SU-DHL-6 (cell line): ENCODE data around the gene IBA57.

Experiments
- H2AFZ ChIP-seq: fragments of 200-600 bp; sonication (generic); 2 replicates; pipeline ENCODE4 v1.6.1; 2014; ENCODE audit warnings: low read depth, mild to moderate bottlenecking, moderate library complexity, mixed read lengths, antibody characterized with exemption, low read length; ENCODE audit not compliant: severe bottlenecking
- H3F3A ChIP-seq: fragments of 200-600 bp; shearing (Covaris generic); 2 replicates; pipeline ENCODE4 v1.6.0; 2016; ENCODE audit warnings: antibody characterized with exemption, mild to moderate bottlenecking; ENCODE audit not compliant: insufficient read depth
- H3K27ac ChIP-seq: fragments of 200-600 bp; sonication (generic); 2 replicates; pipeline ENCODE4 v1.5.1; 2016; ENCODE audit warnings: low read depth, mild to moderate bottlenecking, low read length, moderate library complexity, mixed read lengths
- H3K27me3 ChIP-seq: fragments of 200-600 bp; sonication (generic), shearing (Covaris generic); 2 replicates; pipeline ENCODE4 v1.6.0; 2014; ENCODE audit warnings: mild to moderate bottlenecking, low read length
- H3K36me3 ChIP-seq: fragments of 200-600 bp; sonication (generic); 2 replicates; pipeline ENCODE4 v1.6.1; 2014; ENCODE audit warnings: mild to moderate bottlenecking, low read length, mixed read lengths
- H3K4me2 ChIP-seq: fragments of 300-600, 200-600 bp; shearing (Covaris generic), sonication (generic); 2 replicates; pipeline ENCODE4 v1.6.0; 2014; ENCODE audit warnings: low read length, low read depth, mild to moderate bottlenecking; ENCODE audit not compliant: poor library complexity, severe bottlenecking
- H3K4me3 ChIP-seq: fragments of 200-600 bp; sonication (generic); 2 replicates; pipeline ENCODE4 v1.5.1; 2014; ENCODE audit warnings: antibody characterized with exemption, low read length, mild to moderate bottlenecking, mixed read lengths; ENCODE audit not compliant: insufficient read depth, poor library complexity, severe bottlenecking
- H3K79me2 ChIP-seq: fragments of 200-600 bp; sonication (generic); 2 replicates; pipeline ENCODE4 v1.6.1; 2014; ENCODE audit warnings: mild to moderate bottlenecking, low read length, moderate library complexity; ENCODE audit not compliant: insufficient read depth
- H3K9ac ChIP-seq: fragments of 200-600 bp; sonication (generic); 2 replicates; pipeline ENCODE4 v1.7.0; 2014; ENCODE audit warnings: mild to moderate bottlenecking, low read length
- H3K9me2 ChIP-seq: fragments of 200-600 bp; sonication (generic); replicated peaks from 2 replicates; pipeline ENCODE4 v1.6.1; 2014; ENCODE audit warnings: low read length; ENCODE audit not compliant: insufficient read depth
- H3K9me3 ChIP-seq: fragments of 200-600 bp; sonication (generic); 2 replicates; pipeline ENCODE4 v1.6.1; 2014; ENCODE audit warnings: low read length, mixed read lengths; ENCODE audit not compliant: insufficient read depth
- H4K20me1 ChIP-seq: fragments of 200-600 bp; sonication (generic); 2 replicates; pipeline ENCODE4 v1.6.1; 2014; ENCODE audit warnings: low read depth, mild to moderate bottlenecking, antibody characterized with exemption, low read length, moderate library complexity, mixed read lengths
- CTCF ChIP-seq: fragments of 200-600 bp; sonication (generic); IDR thresholded peaks from one replicate; pipeline ENCODE4 v1.5.1; 2017; ENCODE audit warnings: antibody characterized with exemption, mild to moderate bottlenecking, low read length, moderate library complexity; ENCODE audit not compliant: insufficient read depth, poor library complexity, severe bottlenecking
- EZH2phosphoT487 ChIP-seq: fragments of 200-600 bp; sonication (generic), shearing (Covaris generic); conservative IDR thresholded peaks from 2 replicates; pipeline ENCODE4 v1.6.1; 2018; ENCODE audit warnings: mild to moderate bottlenecking, antibody characterized with exemption, low read length, moderate library complexity, mixed read lengths

Gene IBA57

GRCh38 chr1:228150461-228151179 is 15.0 kb upstream of the IBA57 start:
- Histone ChIP-seq H3K27ac (no peak overlapping the region), H2AFZ (no peak overlapping the region), H3K4me2 (no peak overlapping the region), H3K79me2 (peaks cover 7% of the 10 kb centered on the region; the same call in 1 of the 2 replicates), H3K9me3 (no peaks in the 10 kb centered on the region), H3F3A (no peaks in the 10 kb centered on the region), H3K27me3 (no peaks in the 10 kb centered on the region), H3K36me3 (no peaks in the 10 kb centered on the region), H3K9ac (no peak overlapping the region), H4K20me1 (no peaks in the 10 kb centered on the region; the same call in 1 of the 2 replicates), H3K9me2 (no peaks in the 10 kb centered on the region), H3K4me3 (no peak overlapping the region)
- TF ChIP-seq EZH2phosphoT487 (no peak), CTCF (no peak)

GRCh38 chr1:228151180-228151925 is 14.3 kb upstream of the IBA57 start:
- H3K27me3 ChIP-seq = no peaks in the 10 kb centered on the region
- H3K9me3 ChIP-seq = no peaks in the 10 kb centered on the region
- H2AFZ ChIP-seq = no peak overlapping the region
- no peak overlapping the region for H3K4me2 ChIP-seq
- H3K9me2 ChIP-seq = no peaks in the 10 kb centered on the region
- no peaks in the 10 kb centered on the region for H3F3A ChIP-seq
- no peaks in the 10 kb centered on the region for H3K36me3 ChIP-seq
- H3K4me3 ChIP-seq = no peak overlapping the region
- no peaks in the 10 kb centered on the region; the same call in 1 of the 2 replicates for H4K20me1 ChIP-seq
- H3K9ac ChIP-seq = no peak overlapping the region
- H3K79me2 ChIP-seq = no peaks in the 10 kb centered on the region
- no peak for TF ChIP-seq CTCF
- TF ChIP-seq EZH2phosphoT487 = no peak
- H3K27ac ChIP-seq = no peak overlapping the region

- no peaks in the 10 kb centered on the region for H3K79me2 ChIP-seq
- no peaks in the 10 kb centered on the region for H3F3A ChIP-seq
- H2AFZ ChIP-seq = no peak overlapping the region
- TF ChIP-seq CTCF (no peak), EZH2phosphoT487 (no peak)
- no peaks in the 10 kb centered on the region; the same call in 1 of the 2 replicates for H4K20me1 ChIP-seq
- H3K4me2 ChIP-seq = no peak overlapping the region
- no peaks in the 10 kb centered on the region for H3K27me3 ChIP-seq
- H3K36me3 ChIP-seq = no peaks in the 10 kb centered on the region
- no peaks in the 10 kb centered on the region for H3K9me2 ChIP-seq
- no peak overlapping the region for H3K27ac ChIP-seq
- no peaks in the 10 kb centered on the region for H3K9me3 ChIP-seq
- no peak overlapping the region for H3K4me3 ChIP-seq
- H3K9ac ChIP-seq = no peak overlapping the region
These were observed 13.3 kb upstream of the IBA57 start for GRCh38 chr1:228152097-228152917.
